Testis (tissue), 2 donors: Measurements from ENCODE around the gene RPL35A.

Source experiments
- CTCF ChIP-seq, 3 experiments: fragments of 450-650 bp in 2 of 3; fragments of 200-600 bp in 1 of 3; sonication (generic) in 1 of 3; IDR thresholded peaks; one replicate each; pipeline ENCODE4 v1.5.1; 2016 to 2019; ENCODE audit warnings: antibody characterized with exemption in 3 of 3, mild to moderate bottlenecking in 2 of 3, moderate library complexity in 1 of 3
- POLR2A ChIP-seq: fragments of 450-650 bp; IDR thresholded peaks from one replicate; pipeline ENCODE4 v1.6.1; 2017; ENCODE audit warnings: antibody characterized with exemption, mild to moderate bottlenecking, moderate library complexity

- peak in 1 of 3 experiments; percentile 8 for TF ChIP-seq CTCF (IDR thresholded peaks at IDR 0.05)
- TF ChIP-seq POLR2A: peak; percentile 49
Observed at GRCh38 chr3:197949778-197950676, at the start of gene RPL35A.
